HG02885 (cell line): Measurements from ENCODE around the gene SORT1.
"Not testable (repeated sequence)": the region's sequence is repeated elsewhere in the genome, so short reads cannot be mapped to it uniquely, and the experiment has no call there.

Experiments used
- ATAC-seq: cut with Tn5 transposase; IDR thresholded peaks from one replicate; pipeline ENCODE4 v1.9.1; 2021; ENCODE audit warnings: mild to moderate bottlenecking; ENCODE audit not compliant: unreplicated experiment, poor library complexity

Gene SORT1

DNA sequence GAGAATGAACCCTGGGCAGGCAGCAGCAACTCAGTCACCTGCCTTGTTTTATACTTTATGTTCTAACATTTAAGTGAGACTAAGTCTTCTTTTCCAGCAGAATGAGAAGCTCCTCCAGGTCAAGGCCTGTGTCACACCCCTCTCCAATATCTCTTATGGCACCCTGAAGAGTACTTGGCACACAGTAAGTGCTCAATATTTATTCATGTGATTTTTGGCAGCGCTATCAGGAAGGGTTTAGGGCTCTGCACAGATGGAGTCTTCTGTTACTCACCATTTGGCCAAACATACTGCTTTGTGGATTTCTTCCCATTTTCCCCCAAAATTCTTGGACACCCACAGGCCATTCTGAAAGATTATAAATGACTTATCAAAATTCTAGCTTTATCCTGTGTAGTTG, 47.1 kb downstream of the SORT1 start:
- ATAC-seq = no peak

DNA sequence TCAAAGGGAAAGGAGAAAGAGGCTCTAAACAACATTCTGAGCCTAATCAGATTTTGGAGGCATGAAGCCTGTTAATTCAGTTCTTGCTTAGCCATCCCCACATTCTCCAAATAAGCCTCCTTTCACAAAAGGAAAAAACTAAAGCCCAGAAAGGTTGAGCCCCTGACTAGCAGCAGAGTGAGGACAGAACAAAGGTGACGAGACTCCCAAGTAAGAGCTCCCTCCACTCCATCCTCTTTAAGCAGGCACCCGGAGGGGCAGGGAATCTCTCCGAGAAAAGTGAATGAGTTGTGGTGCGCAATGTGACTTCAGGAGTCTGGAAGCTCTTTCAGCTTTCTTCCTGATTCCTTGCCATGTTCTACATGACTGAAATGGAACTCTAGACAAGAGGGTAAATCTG, 47.5 kb downstream of the SORT1 start:
- ATAC-seq = no peak

DNA sequence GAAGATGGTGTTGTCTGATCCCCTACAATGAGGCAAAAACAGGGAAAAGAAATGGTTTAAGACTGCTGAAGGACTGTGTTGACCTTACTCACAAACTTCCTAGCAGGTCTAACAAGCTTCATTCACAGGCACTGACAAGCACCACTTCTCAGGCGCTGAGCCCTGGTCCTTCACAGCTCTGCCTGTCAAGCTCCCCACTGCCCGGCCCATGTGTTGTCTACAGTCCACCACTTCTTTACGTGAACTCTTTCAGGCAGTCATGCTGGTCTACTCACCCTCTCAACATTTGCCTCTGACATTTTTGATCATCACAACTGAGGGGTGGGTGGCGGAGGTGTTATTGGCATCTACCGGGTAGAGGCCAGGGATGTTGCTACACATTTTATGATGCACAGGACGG, 50.2 kb downstream of the SORT1 start:
- no peak for ATAC-seq

DNA sequence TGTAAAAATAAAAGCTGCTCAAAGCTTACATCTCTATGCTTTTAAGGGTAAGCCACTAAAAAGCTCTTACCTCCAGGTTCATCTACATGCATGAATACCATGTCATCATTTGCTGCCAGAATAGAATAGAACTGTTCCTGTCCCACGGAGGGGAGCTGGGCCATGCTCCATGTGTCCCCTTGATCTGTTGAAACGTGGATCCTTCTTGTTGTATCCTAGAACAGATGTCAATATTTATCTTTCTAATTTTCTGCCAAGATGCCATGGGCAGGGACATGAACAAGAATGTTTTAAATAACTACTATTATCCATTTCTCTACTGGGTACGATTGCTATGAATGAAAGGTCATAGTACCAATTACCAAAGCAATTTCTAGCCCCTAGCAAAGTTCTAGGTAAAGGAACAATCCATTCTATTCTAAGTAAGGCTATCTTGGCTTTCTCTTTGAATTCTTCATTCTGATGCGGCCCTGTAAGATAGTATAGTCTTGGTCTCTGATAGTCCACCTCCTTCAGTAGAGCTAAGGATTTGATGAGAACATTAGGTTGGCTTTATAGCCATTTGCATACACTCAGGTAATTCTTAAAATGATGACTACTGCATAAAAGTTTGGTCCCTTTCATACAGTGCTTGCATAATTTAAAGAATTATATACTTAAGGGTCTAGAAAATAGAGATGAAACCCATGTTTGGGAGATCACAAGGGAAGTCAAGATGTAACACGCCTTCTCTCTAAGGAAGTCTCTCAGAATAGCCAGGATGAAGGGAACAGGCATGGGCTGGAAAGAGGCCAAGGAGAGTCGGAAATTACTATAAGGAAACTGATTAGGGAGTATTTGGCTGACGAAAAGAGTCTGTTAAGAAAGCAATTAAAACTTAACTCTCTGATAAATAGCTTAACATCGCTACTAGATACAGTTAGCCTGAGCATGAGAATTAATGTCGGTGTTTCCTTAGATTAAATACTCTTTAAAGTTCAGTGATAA, 55.5 kb downstream of the SORT1 start:
- no peak for ATAC-seq

DNA sequence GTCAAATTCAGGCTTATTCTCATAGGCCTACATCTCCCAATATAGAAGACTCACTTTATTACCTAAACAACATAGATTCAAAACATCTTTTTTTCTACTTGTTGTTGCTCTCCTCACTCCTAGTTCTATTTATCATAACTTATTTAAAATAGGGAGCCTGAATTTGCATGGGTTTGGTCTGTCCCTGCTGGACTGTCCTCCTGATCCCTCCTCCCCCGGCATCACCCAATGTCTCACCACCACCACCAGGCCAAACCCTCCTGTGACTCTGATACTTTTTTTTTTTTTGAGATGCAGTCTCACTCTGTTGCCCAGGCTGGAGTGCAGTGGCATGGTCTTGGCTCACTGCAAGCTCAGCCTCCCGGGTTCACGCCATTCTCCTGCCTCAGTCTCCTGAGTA, 59.1 kb downstream of the SORT1 start:
- ATAC-seq = no peak

DNA sequence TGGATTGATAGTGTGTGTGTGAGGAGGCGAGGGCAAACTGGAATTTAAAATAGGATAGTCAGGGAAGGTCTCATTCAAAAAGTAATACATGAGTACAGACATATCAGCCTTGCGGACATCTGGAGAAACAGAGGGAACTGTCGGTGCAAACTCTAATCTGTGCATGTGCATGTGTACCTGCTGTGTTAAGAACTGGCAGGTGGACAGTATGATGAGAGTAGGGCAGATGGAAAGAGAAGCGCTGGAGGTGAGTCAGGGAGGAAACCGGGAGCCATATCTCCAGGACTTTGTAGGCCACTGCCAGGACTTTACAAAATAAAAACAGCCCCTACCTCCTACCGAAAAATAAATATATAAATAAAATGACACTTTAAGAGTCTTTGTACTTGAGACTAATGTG, 59.6 kb downstream of the SORT1 start:
- no peak for ATAC-seq

DNA sequence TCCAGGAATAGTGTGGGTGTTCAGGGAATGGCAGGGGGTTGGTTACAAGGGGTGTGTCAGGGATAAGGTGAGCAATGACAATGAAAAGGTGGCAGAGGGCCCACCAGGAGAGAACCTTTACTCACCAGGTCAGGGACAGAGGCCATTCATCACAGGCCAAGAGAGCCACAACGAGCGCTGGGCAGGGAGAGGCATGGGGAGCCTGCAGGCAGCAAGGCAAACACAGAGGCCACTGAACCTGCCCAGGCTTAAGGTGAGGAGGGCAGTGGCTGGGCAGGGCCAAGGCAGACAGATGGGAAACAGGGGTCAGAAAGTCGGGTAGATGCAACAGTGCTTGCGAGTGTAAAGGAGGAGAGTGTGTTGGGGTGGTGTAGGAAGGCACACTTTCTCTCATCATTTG, 62.6 kb downstream of the SORT1 start:
- no peak for ATAC-seq

DNA sequence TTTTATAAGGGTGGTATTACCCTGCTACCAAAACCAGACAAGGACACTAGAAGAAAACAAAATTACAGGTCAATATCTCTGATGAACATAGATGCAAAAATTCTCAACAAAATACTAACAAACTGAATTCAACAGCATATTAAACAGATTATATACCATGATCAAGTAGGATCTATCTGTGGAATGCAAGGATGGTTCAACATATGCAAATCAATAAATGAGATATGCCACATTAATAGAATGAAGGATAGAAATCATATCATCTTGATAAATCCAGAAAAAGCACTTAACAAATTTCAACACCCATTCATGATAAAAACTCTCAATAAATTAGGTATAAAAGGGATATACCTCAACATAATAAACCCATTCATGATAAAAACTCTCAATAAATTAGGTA, 66.6 kb downstream of the SORT1 start:
- ATAC-seq = no peak

DNA sequence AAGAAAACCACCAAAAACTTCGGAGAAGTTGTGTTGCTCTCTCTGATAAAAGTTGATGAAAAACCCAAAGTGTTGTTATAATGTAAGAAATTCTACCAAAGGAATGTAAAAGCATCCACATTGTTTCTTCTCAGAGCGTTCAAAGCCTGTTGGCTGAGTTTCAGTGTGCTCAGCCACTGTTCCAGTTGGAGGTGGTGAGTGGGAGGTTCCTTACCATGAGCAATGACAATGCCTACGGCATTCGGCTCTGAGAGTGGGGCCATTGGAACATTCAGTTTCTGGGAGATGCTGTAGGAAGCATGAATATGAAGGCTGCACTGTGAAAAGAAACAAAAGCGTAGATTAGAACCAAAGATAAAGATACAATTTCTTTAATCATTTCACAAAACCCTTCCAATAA, 70.4 kb downstream of the SORT1 start:
- ATAC-seq = no peak

DNA sequence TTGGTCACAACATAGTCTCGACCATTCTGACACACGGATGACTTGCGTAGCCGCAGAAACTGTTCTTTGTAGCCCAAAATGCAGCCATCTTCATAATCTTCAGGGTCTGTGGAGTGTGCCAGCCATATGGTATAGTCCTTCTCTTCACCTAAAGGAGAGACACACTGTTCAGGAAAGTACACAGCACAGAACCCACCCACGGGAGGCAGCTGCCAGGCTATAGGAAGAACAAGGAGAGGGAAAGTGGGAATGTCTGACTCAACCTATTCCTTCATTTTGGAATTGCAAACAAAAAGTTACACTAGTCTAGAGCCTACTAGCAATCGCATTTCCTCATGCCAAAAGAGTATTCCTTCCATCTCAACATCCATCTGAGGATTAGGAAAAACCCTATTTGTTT, 74.7 kb downstream of the SORT1 start:
- no peak for ATAC-seq

DNA sequence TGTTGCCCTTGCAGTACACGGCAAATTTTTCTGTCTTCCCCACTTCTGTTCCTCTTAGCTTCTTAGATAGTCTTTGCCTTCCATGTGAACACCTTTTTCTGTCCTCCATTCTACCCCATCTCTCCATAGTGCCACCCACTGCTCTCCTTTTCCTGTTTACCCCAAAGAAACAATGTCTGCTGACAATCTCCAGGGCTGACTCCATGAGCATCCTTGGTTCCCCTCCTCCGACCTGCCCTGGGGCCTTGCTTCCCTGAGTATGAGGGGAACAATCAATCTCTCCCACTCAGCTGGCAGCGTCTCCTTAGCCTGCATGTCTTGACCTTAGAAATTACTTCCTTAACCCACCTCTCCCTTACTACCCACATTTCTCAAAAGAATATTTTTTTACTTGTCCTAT, 78.6 kb downstream of the SORT1 start:
- ATAC-seq = no peak

DNA sequence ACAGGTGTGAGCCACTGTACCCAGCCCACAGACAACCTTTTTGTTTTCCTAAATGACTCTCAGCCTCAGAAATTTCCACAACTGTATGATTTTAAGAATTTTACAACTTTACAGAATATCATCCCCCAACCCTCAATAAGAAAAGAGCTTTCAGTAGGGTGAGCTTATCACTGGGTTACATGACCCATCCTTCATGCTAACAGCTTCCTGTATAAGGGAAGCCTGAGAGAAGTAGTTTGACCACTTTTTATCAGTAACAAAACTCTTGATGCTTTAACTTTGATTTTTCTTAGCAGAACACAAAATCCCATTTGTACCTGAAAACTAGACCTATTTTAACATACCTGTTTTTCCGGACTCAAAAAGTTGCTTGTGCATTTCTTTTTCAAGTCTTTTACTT, 81.2 kb downstream of the SORT1 start:
- ATAC-seq = no peak

DNA sequence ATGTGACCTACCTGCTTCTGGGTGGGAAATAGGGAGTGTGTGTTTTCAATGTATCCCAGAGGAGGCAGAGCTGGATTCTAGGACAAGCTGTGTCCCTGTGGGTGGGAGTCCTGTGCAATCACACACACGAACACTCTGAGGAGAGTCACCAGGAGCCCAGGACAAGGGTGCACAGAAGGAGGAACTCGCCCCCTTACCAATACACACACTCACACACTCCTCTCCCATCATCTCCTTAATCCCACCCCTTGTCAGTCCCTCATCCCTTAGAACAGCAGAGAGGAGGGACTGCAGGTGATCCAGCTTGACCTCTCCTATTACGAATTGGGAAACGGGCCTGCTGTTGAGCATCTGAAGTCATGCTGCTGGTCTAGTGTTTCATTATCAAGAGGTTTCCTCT, 82.4 kb downstream of the SORT1 start:
- ATAC-seq = no peak

DNA sequence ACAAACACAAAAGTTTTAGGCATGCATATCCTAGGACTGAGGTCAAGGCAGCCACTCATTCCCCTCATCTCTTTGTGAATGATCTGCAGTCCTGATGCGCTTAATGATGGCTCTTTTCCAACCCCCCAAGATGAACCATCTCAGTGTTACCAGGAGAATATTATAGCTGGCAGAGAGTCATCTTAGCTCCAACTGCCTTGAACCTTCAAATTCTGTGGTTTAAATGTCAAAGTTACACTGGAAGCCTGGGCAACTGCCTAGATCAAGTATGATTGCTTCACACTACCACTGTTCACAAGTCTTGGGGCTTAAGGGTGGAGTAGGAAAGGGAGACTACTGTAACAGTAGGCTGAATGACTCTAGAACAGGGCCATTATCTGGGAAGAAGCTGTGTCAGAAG, 82.9 kb downstream of the SORT1 start:
- ATAC-seq = no peak

DNA sequence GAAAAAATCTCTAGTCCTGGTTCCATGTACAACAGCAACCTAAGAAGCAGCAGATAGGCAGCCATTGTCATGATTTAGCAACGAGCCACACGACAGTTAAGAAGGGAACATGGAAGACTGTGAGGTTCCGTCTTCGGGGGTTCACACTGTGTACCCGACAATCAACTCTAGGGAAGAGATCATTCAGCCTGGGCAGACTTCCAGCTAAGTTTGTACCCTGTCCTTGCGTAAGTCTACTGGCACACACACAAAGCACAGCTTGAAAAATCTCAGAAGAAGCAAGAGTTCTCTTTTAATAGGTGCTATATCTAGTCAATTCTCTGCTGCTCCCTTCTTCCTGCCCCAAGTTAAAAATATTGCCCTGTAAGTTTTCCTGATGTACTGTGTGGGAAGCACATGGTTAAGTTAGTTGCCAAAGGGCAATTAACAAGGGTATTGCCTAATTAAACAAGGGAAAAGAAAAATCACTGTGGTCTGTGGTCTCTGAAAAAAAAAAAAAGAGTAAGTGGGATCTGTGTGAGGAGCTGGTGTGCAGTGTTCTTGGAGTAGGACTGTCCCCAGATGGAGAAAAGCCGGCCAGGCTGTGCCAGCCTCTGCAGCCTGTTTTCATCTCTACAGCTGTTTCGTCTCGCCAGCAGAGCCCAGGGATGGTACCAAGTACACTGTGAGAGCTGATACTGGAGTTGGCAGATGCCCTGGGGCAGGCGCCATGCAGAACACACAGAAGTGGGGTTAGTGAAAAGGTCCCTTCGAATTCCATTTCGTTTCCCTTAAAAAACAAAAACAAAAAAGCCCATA, 84.5 kb downstream of the SORT1 start:
- ATAC-seq = no peak

DNA sequence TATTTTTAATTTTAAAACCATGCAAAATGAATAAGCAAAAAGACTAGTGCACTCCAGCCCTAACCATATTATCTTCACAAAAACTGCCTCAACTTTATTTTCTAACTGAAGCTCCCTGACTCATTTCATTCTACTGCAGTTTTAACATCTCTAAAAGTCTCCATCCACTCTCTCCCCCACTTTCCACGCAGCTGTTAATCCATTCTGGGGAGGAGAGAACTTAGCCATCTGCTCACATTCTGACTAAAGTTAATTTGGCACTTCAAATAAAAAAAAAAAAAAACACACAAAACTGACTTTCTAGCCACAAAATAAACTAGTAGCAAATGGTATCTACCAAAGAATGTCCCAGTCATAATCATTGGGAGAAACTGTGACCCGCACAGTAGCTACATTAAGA, 85.5 kb downstream of the SORT1 start:
- no peak for ATAC-seq

DNA sequence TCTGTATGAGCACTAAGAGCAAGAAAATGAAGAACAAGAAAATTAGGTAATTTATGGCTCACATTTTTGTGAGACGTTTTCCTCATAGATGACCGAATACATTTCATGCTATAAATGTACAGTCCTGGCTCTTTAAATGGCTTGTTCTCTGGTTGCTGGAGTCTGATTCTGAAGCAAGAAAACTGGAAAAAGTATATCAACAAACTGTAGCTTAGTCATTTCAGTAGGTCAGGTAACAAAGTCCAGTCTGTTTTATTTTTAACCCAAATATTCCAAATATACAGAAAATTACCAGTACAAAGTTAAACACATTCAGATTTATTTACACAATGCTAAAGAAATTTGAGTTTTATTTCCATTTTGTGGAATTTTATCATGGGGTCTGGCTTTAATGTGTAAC, 88.4 kb downstream of the SORT1 start:
- ATAC-seq = no peak

DNA sequence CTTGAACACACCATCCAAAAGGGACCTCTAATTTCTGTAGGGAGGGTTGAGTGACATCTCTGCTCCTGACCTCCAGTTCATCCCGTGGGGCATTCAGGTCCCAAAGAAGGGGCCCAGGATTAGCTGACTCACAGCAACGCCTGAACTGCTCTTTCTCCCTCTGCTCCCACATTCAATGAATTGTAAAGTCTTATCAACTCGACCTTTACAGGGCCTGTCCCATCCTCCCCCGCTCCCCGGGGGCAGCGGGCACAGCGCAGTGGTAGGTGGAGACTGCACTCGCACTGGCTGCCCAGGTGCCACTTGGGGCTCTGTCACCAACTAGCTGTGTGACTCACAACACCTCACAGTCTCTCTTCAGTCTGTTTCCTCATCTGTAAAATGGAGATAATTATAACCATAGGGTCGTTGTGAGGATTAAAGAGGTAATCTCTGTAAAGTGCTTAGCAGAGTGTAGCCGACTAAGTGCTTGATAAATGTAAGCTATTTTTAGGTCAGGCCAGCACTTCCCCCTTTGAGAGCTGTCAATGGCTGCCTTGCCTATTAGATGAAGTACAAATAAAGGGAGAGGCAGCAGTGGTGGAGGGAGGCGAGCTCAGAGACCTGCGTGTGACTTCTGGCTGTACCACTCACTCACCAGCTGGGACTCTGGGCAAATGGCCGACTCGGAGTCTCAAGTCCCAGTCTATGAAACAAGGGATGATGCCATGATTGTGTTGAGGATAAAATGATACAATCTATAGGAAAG, 90.3 kb downstream of the SORT1 start:
- no peak for ATAC-seq

DNA sequence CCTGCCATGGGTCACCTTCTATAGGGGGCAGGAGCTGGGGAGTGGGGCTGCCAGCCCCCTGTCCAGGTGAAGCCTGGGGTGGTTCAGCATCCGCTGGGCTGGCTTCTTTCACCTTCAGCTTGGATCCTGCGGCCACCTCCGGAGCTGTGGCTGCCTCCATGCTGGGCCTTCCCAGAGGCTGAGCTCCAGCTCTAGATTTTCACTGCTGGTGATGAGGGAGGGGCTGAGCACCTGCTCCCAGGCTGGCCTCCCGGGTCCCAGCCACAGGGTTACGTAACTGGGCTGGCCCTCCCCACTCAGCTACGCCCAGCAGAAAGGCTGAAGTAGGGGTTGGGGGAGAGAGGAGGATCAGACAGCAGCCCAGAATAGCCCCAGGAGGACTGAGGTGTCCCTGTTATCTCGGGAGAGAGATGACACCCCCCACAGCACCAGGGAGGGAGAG, 90.9 kb downstream of the SORT1 start, which contains the start of gene MYBPHL:
MYBPHL (minus strand) TSS at position 180 of the 442 bp plus-strand sequence; CDS start at position 160, 20 bp downstream.
- no peak for ATAC-seq

DNA sequence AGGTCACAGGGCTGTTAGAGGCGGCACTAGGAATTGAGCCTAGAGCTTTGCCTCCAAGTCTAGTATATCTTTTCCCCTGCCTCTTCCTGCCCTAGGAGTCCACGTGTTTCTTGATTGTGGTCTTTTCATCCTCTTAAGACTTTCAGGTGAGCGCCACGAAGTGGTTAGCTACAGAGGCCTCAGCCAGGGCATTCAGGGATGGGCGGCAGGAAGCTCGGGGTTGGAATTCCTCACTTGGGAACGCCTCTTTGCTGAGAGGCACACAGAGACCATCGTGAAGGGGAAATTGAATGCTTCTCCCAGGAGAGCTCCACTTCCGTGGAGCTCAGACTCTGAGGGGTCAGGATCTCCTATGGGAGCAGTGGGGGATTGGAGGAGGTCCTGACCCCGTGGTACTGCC, 91.7 kb downstream of the SORT1 start:
- ATAC-seq = not testable (repeated sequence)
